Measurements from ENCODE around the gene CHRNA9.

The CHRNA9 gene

DNA sequence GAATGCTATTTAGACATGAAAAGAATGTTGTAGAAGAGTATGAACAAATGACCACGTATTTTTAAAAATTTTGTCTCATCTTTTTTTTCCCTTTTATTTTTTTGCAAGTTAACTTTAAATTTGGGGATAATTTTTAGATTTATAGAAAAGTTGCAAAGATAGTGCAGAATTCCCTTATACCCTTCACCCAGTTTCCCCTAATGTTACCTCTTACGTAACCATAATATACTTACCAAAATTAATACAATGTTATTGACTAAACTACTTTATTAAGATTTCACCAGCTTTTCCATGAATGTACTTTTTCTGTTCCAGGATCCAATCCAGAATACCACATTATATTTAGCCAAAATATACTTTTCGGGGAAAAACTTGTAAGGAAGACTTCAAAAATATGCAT, 12.3 kb downstream of the CHRNA9 start:
- no peak for DNase-seq

DNA sequence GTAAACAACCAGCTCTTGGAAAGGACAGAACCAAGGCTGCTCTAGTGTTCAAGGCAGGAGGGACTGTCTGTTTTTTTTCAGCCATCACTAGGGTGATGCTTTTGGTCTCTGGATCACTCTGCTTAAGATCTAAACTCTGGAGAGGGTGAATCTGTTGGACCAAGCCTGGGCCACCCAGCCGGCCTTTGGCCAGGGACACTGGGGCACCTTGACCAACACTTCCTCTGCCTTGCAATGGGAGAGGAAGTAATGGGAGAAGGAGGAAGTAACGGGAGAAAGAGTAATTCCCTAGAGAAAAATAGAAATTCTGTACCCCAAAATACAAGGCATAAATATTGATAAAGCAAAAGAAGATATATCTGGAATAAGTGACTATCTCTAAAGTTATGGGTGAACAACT, 12.9 kb downstream of the CHRNA9 start:
- DNase-seq = no peak

DNA sequence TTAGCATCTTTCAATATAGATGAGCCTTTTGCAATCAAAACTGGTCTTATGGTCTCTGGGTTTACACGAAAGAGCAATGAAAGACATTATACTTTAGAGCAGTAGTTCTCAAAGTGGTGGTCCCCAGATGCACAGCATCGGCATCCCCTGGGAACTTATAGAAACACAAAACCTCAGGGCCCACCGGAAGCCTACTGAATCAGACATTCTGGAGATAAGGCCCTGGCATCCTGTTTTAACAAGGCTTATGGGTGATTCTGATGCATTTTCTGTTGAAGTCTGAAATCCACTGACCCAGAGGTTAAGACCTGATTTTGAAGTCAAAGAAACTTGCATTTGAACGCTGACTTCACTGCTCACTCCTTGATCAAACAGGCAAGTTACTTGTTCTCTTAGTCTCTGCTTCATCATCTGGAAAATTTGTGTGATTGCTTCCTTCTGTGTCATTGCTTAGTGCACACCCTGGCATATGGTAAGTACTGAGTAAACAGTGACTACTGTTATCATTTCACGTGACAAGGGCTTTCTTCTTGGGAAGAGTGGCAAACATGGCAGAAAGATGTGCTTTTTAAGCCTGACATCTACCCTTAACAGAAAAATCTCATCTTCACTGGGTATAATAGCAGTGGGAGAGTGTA, 14.5 kb downstream of the CHRNA9 start:
- DNase-seq = no peak

DNA sequence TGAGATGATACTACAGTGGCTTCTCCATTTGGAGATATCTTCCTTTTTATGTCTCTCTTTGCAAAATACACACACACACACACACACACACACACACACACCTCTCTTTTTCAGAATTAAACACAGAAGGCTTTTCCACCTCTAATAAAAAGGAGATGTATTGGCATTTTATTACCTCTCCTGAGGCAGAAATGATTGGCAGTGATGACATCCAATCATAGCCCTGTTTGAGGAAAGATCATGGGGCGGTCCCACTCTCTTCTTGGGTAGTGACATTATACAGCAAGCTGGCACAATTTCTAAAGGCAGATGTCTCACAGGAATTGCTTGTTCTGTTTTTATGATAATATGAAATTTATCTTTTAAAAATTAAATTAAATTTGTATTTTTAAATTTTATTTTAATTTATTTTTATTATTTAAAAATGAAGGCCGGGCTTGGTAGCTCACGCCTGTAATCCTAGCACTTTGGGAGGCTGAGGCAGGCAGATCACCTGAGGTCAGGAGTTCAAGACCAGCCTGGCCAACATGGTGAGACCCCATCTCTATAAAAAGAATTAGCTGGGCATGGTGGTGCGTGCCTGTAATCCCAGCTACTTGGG, 15.6 kb downstream of the CHRNA9 start:
- DNase-seq = no peak

DNA sequence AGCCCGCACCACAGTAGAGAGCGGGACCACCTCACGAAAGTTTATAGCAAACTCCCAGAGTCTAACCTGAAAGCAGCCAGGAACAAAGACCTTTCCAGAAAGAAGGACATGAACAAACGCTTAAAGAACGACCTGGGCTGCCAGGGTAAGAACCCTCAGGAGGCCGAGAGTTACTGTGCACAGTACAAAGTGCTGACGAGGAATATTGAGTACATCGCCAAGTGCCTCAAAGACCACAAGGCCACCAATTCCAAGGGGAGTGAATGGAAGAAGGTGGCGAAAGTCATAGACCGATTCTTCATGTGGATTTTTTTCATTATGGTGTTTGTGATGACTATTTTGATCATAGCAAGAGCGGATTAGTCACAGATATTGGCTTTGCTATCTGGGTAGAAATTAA, 19.0 kb downstream of the CHRNA9 start:
- no peak for DNase-seq

DNA sequence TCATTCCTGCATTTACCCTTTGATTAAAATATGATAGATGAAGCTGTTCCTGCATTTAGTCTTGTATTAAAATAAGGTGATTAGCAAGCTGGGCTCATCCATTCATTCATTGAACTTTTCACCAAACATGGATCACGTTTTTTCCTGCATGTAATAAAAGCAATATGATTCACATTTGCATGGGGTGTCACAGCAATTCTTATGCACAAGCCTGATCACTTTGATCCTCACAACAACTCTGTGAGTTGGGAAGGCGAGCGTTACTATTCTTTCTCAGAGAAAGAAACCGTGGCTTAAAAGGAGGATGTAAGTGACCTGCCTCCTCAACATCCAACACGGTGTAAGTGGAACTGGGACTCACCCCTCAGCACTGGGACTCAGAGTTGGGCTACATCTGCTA, 20.0 kb downstream of the CHRNA9 start:
- no peak for DNase-seq

DNA sequence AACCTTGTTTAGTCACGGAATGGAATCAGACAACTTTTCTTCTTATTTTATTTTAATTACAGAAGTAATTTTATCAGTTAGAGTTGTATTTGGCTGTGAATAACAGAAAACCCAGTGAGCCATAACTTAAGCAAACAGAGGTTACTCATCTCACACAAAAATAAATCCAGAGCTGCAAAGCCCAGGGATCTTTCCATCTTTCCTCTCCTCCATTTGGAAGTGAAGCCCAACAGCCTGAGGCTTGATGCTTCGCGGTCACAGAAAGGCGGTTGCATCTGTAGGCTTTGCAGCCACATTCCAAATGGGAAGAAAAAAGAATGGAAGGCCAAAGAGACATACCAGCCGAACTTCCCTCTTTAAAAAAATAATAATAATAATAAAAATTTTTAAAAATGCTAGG, 22.6 kb downstream of the CHRNA9 start:
- DNase-seq = no peak

DNA sequence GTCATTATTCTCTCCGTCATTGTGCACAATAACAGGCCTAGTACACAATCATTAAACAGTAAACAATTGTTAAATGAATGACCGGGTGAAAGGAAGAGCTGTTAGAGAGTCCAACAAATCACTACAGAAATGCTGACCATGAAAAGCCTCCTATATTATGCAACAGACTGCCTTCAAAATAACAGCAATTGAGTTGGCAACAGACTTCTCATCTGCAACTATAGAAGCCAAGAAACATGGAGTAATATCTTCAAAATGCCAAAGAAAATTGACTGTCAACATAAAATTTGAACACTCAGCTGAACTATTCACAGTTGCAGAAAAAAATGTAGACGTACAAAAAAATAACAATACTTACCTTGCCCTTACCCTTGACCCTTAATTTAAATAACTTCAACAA, 26.2 kb downstream of the CHRNA9 start:
- no peak for DNase-seq

DNA sequence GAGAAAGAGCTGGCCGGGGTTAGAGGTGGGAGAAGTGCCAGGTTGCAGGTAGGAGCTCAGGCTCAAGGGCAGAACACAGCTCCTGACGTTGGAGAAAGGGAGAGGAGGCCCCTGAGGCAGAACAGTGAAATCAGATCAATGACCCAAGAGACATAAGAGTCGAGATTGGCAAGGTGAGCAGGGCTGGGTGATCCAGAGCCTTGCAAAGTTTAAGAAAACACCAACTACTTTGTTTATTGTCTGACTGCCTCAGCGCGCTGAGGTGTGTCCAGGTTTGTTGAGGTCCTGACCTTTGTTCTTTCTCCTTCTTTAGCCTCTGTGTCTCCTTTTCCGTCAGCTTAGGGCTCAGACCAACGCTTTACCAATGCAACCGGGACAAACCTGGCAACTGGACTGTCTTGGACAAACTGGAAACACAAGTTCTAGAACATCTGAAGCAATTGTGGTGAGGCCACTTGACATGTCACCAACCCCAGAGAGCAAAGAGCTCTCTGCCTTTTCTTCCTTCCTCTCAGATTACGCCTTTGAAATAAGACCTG, 28.3 kb downstream of the CHRNA9 start:
- no peak for DNase-seq

DNA sequence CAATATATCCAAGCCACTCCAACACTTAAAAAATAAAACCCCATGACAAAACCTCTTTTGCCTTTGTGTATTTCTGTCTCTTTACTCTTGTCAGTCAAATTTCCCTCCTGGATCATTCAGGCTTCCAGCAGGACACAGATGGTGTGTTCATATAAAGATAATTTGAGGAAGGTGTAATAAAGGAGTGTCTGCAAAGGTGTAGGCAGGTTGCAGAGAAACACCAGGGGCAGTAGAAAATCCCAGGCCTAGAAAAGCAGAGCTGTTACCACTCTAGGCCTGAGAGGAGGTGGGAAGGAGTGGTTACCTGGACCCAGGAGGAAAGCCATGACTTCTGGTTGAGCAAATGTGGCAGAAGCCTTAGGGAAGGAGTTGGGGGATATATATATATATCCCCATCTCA, 28.8 kb downstream of the CHRNA9 start:
- DNase-seq = no peak

DNA sequence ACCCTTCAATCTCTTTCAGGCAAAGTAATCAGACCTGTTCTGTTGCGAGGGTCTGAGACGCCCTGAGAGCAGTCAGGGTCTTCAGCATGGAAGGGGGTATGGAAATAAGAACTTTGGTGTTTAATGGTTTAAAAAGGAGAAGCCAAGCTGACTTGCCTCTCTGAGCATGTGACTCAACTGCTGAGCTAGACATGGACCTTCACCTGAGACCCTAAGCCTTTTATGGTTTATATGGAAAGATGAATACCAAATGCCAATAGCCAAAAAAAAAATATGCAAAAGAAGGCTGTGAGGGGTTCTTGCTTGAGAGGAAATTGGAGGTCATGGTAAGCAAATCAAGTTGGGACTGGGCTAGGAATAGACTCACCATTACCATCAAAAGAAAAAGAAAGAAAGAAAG, 30.6 kb downstream of the CHRNA9 start:
- DNase-seq = no peak

DNA sequence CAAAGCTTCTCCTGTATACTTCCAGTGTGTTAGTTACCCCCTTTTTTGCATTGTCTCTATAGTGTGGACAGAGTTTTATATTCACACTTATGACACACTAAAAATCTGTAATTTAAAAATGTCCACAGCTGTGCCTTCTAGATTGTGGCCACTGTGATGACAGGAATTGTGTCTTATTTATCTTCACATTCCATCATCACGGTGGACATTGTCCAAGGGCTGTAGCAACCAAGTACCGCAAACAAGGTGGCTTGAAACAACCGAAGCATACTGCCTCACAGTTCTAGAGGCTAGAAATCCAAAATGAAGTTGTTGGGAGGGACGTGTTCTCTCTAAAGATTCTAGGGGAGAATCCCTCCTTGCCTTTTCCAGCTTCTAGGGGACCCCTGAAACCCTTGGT, 32.3 kb downstream of the CHRNA9 start:
- DNase-seq = no peak

DNA sequence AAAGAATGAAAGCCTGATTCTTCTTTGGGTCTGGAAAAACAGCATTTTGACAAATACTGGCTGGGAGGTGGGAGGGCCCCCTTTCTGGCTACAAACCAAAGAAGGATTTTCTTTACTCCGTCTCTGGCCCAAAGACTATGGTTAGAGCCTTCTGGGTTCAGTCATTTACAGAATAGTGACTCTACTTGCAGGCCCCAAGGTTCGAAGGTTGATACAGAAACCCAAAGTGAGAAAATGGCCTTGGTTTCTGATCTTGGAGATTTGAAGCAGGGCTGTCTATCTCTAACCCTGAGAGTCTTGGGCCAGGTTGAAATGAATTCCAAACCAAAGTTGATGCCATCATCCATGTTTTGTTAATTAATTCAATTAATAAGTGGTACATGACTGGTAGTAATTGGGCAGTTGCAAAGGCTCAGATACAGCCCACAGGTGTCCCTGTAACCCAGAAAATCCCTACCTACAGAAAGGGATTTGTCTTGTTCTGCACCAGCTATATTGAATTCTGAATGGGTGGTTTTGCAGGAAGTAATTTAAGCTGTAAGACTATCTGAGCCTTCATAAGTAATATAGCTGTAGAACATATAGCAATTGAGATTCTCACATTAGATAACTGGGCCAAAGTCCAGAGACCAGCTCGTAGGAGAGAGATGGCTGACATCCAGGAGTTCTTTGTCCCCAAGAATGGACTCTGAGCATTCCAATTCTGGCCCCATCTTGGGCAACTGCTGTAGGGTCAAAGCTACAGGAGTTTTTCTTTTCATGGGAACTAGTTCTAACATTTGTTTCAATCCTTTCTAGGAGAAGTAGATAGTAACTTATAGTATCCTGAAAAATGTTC, 34.5 kb downstream of the CHRNA9 start:
- DNase-seq = no peak

DNA sequence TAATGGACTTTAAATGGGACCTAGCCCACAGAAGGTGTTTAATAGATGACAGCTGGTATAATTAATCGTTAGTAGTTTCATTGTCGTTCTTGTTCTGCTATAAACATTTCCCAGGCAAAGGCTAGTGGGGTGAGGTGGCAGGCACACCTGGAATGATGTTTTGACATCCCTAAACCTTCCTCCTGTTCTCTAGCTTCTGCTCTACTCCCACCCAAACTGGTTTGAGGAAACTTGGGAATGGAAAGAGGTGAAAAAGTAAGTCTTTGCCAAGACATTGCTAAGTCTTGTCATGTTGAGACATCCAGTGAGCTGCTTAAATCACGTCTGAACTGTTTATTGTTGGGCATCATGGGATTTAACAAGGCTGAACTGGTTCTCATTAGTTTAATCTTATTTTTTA, 37.5 kb downstream of the CHRNA9 start:
- no peak for DNase-seq

DNA sequence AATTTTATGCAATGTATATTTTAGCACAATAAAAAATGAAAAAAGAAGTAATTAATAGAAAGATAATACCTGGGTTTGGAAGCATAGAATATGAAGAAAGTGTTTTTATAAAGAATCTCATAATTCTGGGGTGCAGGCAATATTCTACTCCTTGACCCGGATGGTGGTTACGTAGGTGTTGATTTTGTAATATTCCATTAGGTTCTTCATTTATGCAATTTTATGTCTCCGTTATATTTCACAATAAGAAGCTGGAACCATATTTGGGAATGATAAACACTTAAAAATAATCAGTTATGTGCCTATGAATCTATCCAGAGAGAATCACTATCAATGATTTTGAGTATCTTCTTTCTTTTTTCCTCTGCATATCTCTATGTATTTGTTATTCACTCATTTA, 38.5 kb downstream of the CHRNA9 start:
- no peak for DNase-seq

DNA sequence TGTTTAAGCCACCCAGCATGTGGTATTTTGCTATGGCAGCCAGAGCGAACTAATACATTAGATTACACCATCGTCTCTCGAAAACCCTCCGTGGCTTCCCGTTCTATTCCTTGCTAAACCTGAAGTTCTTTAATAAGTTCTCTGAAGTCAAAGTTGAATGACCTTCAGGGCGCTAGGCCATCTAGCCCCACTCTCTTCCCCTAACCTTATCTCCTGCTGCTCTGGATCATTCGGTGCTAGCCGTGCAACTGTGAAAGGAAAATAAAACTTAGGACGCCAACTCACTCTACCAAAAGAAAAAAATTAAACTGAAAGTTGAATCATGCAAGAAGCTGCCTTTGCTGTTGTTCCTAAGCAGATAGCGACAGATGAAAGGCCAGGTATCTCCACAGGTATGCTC, 40.0 kb downstream of the CHRNA9 start:
- DNase-seq = no peak

DNA sequence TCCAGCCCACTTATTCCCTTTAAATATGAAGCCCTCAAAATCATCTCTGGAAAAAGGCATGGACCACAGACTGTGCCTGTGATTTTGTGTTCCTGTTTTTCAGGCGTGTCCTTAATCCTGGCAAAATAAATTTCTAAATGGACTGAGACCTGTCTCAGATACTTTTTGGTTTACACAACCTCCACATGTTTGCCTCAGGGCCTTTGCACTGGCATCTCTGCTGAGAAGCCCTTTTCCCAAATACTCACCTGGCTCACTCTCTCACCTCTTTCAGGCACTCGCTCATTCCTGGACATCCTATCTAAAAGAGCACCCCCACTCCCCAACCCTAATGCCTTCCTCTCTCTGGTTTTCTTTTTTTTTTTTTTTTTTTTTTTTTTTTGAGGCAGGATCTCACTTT, 40.5 kb downstream of the CHRNA9 start:
- no peak for DNase-seq

DNA sequence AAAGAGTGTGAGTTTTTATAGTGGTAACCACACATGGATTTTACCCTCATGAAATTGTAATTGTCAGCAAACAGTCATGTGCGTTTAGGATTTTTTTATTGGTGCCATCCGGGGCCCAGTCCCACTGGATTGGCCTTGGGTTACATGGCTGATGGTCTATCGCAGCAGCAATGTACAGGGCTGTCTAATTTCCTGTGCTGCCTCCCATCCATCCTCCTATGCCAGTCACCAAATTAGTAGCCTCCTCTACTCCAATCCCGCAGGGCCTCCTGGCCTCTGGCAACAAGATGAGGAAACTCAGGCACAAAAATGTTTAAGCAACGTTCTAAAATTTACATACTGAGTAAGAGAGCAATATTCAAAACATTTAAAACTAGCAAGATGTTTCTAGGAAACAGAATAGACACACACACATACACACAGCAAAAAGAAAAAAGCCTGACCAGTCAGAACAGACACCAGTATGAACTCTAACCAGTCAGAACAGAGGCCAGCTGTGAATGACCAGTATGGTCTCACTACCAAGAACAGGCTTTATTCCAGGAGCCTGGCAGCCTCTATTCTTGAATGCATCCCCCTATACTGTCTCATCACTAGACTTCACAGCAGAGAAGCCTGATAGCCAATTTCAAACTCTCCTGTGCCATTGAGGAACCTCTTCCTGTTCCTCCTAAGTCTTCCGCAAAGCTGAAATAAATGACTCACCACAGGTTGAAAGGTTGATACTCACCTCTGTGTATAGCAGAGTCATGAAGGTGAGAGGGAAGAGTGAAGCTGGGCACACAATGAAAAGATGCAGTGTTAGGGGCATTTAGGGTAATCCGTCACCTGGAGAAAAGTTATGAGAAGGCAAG, 42.6 kb downstream of the CHRNA9 start:
- no peak for DNase-seq

DNA sequence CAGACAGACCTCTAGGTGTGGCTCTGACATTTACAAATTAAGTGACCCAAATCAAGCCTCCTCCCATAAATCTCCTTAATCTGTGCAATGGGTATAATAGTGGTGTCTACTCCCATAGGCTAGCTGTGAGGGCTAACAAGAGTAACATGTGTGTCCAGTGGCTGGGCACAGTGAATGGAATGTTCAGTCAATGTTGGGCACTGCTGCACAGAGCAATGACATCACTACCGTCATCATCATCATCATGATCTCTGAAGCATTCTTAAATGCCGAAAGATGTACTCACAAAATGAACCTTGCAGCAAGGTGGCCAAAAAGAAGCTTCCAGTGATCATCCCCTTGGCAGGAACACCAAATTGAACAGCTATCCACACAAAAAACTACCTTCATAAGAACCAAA, 43.5 kb downstream of the CHRNA9 start:
- DNase-seq = no peak

DNA sequence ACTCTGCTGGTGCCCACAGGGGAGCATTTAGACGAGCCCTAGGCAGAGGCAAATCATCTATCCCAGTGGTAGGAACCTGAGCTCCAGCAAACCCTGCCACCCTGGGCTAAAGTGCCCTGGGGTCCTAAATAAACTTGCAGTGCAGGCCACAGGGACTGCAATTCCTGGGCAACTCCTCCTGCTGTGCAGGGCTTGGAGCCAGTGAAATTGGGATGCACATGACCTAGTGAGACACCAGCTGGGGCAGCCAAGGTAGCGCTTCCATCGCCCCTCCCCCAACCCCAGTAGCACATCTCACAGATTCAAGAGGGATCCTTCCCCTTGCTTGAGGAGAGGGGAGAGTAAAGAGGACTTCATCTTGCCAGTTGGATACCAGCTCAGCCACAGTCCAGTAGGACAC, 44.1 kb downstream of the CHRNA9 start:
- DNase-seq = no peak

DNA sequence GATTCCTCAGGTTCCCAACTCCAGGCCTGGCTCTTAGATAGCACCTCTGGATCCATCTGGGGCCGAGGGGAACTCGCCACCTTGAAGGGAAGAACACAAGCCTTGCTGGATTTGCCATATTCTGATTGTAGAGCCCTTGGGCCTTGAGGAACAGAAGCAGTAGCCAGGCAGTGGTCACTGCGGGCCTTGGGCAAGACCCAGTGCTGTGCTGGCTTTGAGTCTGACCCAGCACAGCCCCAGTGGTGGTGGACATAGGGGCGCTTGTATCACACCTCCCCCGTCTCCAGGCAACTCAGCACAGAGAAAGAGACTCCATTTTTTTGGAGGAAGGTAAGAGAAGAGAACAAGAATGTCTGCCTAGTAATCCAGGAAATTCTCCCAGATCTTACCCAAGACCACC, 45.5 kb downstream of the CHRNA9 start:
- no peak for DNase-seq

DNA sequence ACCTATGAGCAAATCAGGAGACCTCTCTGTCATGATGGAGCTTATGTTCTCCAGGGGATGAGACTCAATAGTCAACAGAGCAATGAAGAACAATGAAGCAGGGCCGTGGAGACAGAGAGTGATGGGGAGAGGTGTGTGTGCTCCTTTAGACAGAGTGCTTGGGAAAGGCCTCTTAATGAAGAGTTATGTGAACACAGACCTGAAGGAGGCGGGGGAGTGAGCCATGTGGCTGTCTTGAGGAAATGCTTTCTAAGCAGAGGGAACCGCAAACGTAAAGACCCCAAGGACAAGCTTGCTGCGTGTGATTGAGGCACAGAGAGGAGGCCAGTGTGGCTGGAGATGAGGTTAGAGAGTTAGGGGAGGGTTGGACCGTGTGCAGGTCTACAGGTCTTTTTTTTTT, 53.1 kb downstream of the CHRNA9 start:
- no peak for DNase-seq

DNA sequence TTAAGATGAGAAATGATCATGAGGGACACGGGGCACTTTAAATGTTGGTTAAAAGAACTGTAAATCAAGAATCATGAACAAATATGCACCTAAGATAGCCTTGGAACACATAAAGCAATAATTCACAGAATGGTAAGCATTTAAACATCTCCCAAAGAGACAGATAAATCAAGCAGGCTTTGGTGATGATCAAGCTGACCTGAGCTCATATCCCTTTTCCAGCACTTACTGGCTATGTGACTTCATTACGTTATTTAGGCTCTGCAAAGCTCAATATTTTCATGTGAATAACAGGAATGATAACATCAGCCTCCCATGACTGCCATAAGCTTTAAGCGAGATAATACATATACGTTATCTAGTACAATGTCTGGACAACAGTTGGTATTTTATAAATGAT, 54.9 kb downstream of the CHRNA9 start:
- no peak for DNase-seq
